HEK293 (cell line): ENCODE measurements around the gene PWWP2B.

ENCODE experiments used
- ELK4 ChIP-seq: IDR thresholded peaks from 2 replicates; pipeline ENCODE4 v1.6.1; 2011; ENCODE audit warnings: mild to moderate bottlenecking, low read depth, low read length, borderline replicate concordance
- GFI1B ChIP-seq: fragments of 450-650 bp; formaldehyde crosslinking; IDR thresholded peaks from 2 replicates; pipeline ENCODE4 v1.5.1; 2016; ENCODE audit warnings: missing biosample characterization, missing genetic modification characterization
- GLI4 ChIP-seq: fragments of 450-650 bp; formaldehyde crosslinking; IDR thresholded peaks from 2 replicates; pipeline ENCODE4 v1.5.1; 2016; ENCODE audit warnings: missing biosample characterization, missing genetic modification characterization
- GLIS2 ChIP-seq: fragments of 450-650 bp; formaldehyde crosslinking; IDR thresholded peaks from 2 replicates; pipeline ENCODE4 v1.5.1; 2016; ENCODE audit warnings: missing biosample characterization, missing genetic modification characterization
- HIC1 ChIP-seq: fragments of 450-650 bp; formaldehyde crosslinking; IDR thresholded peaks from 2 replicates; pipeline ENCODE4 v1.5.1; 2016; ENCODE audit warnings: missing biosample characterization, missing genetic modification characterization
- KLF1 ChIP-seq: fragments of 450-650 bp; formaldehyde crosslinking; IDR thresholded peaks from 2 replicates; pipeline ENCODE4 v1.5.1; 2016; ENCODE audit warnings: missing biosample characterization, missing genetic modification characterization
- KLF9 ChIP-seq: fragments of 450-650 bp; formaldehyde crosslinking; IDR thresholded peaks from 2 replicates; pipeline ENCODE4 v1.5.1; 2016; ENCODE audit warnings: missing biosample characterization, missing genetic modification characterization, low read depth
- MEIS1 ChIP-seq: sonication (generic); formaldehyde crosslinking; IDR thresholded peaks from 2 replicates; pipeline ENCODE4 v1.8.1; 2022; ENCODE audit warnings: missing genetic modification reagents, mild to moderate bottlenecking, borderline replicate concordance
- PATZ1 ChIP-seq: fragments of 450-650 bp; formaldehyde crosslinking; IDR thresholded peaks from 2 replicates; pipeline ENCODE4 v1.5.1; 2016; ENCODE audit warnings: missing biosample characterization, missing genetic modification characterization
- SCRT2 ChIP-seq: fragments of 450-650 bp; formaldehyde crosslinking; IDR thresholded peaks from 2 replicates; pipeline ENCODE4 v1.5.1; 2016; ENCODE audit warnings: missing biosample characterization, missing genetic modification characterization
- SP7 ChIP-seq: fragments of 450-650 bp; formaldehyde crosslinking; IDR thresholded peaks from 2 replicates; pipeline ENCODE4 v1.5.1; 2016; ENCODE audit warnings: missing biosample characterization, missing genetic modification characterization
- ZBTB17 ChIP-seq: fragments of 450-650 bp; formaldehyde crosslinking; IDR thresholded peaks from 2 replicates; pipeline ENCODE4 v1.5.1; 2016; ENCODE audit warnings: missing biosample characterization, missing genetic modification characterization
- ZBTB21 ChIP-seq: fragments of 450-650 bp; formaldehyde crosslinking; IDR thresholded peaks from 2 replicates; pipeline ENCODE4 v1.5.1; 2017; ENCODE audit warnings: missing biosample characterization, missing genetic modification characterization
- ZFP37 ChIP-seq: fragments of 450-650 bp; formaldehyde crosslinking; IDR thresholded peaks from 2 replicates; pipeline ENCODE4 v1.5.1; 2016; ENCODE audit warnings: missing biosample characterization, missing genetic modification characterization
- ZNF138 ChIP-seq: fragments of 450-650 bp; formaldehyde crosslinking; IDR thresholded peaks from 2 replicates; pipeline ENCODE4 v1.5.1; 2016; ENCODE audit warnings: missing biosample characterization, missing genetic modification characterization, borderline replicate concordance
- ZNF169 ChIP-seq: fragments of 450-650 bp; formaldehyde crosslinking; IDR thresholded peaks from 2 replicates; pipeline ENCODE4 v1.5.1; 2016; ENCODE audit warnings: missing biosample characterization, missing genetic modification characterization
- ZNF202 ChIP-seq: fragments of 450-650 bp; formaldehyde crosslinking; IDR thresholded peaks from 2 replicates; pipeline ENCODE4 v1.5.1; 2016; ENCODE audit warnings: missing biosample characterization, missing genetic modification characterization, borderline replicate concordance
- ZNF221 ChIP-seq: fragments of 450-650 bp; formaldehyde crosslinking; IDR thresholded peaks from 2 replicates; pipeline ENCODE4 v1.5.1; 2017; ENCODE audit warnings: missing biosample characterization, missing genetic modification characterization, borderline replicate concordance
- ZNF311 ChIP-seq: fragments of 450-650 bp; formaldehyde crosslinking; IDR thresholded peaks from 2 replicates; pipeline ENCODE4 v1.5.1; 2017; ENCODE audit warnings: missing biosample characterization, missing genetic modification characterization, borderline replicate concordance
- ZNF324 ChIP-seq: fragments of 450-650 bp; formaldehyde crosslinking; IDR thresholded peaks from 2 replicates; pipeline ENCODE4 v1.5.1; 2016; ENCODE audit warnings: missing biosample characterization, missing genetic modification characterization
- ZNF335 ChIP-seq: fragments of 450-650 bp; formaldehyde crosslinking; conservative IDR thresholded peaks from 2 replicates; pipeline ENCODE4 v1.5.1; 2016; ENCODE audit warnings: missing biosample characterization, missing genetic modification characterization
- ZNF404 ChIP-seq: fragments of 450-650 bp; formaldehyde crosslinking; IDR thresholded peaks from 2 replicates; pipeline ENCODE4 v1.5.1; 2017; ENCODE audit warnings: missing biosample characterization, missing genetic modification characterization
- ZNF449 ChIP-seq: fragments of 450-650 bp; formaldehyde crosslinking; IDR thresholded peaks from 2 replicates; pipeline ENCODE4 v1.5.1; 2017; ENCODE audit warnings: missing biosample characterization, mild to moderate bottlenecking, missing genetic modification characterization, moderate library complexity
- ZNF488 ChIP-seq: fragments of 450-650 bp; formaldehyde crosslinking; IDR thresholded peaks from 2 replicates; pipeline ENCODE4 v1.5.1; 2016; ENCODE audit warnings: missing biosample characterization, missing genetic modification characterization
- ZNF514 ChIP-seq: fragments of 450-650 bp; formaldehyde crosslinking; IDR thresholded peaks from 2 replicates; pipeline ENCODE4 v1.5.1; 2016; ENCODE audit warnings: missing biosample characterization, missing genetic modification characterization
- ZNF555 ChIP-seq: fragments of 450-650 bp; formaldehyde crosslinking; conservative IDR thresholded peaks from 2 replicates; pipeline ENCODE4 v1.5.1; 2017; ENCODE audit warnings: missing biosample characterization, mild to moderate bottlenecking, missing genetic modification characterization, inconsistent platforms
- ZNF571 ChIP-seq: fragments of 450-650 bp; formaldehyde crosslinking; IDR thresholded peaks from 2 replicates; pipeline ENCODE4 v1.5.0; 2017; ENCODE audit warnings: missing biosample characterization, missing genetic modification characterization
- ZNF626 ChIP-seq: fragments of 450-650 bp; sonication (Bioruptor Pico); formaldehyde crosslinking; IDR thresholded peaks from 2 replicates; pipeline ENCODE4 v1.5.1; 2018; ENCODE audit warnings: missing biosample characterization, missing genetic modification characterization, inconsistent platforms
- ZNF660 ChIP-seq: fragments of 450-650 bp; IDR thresholded peaks from 2 replicates; pipeline ENCODE4 v1.5.1; 2018; ENCODE audit warnings: missing biosample characterization, mild to moderate bottlenecking, missing genetic modification characterization
- ZNF664 ChIP-seq: fragments of 450-650 bp; formaldehyde crosslinking; IDR thresholded peaks from 2 replicates; pipeline ENCODE4 v1.5.1; 2016; ENCODE audit warnings: missing biosample characterization, missing genetic modification characterization
- ZNF677 ChIP-seq: fragments of 450-650 bp; IDR thresholded peaks from 2 replicates; pipeline ENCODE4 v1.5.0; 2018; ENCODE audit warnings: missing biosample characterization, mild to moderate bottlenecking, missing genetic modification characterization, moderate library complexity
- ZNF777 ChIP-seq: fragments of 450-650 bp; formaldehyde crosslinking; IDR thresholded peaks from 2 replicates; pipeline ENCODE4 v1.5.1; 2017; ENCODE audit warnings: missing biosample characterization, missing genetic modification characterization, borderline replicate concordance

PWWP2B gene

GRCh38 chr10:132397671-132398565, 918 bp downstream of the PWWP2B start (continued):
- TF ChIP-seq ZNF335: peak; percentile 58
- no peak for TF ChIP-seq ZBTB21 (tag by site-specific recombination)
- no peak for TF ChIP-seq ZNF555 (tag by site-specific recombination)
- TF ChIP-seq ZNF677 (tag by site-specific recombination): no peak
- TF ChIP-seq HIC1 (tag by site-specific recombination): peak; percentile 29; the same call in 1 of the 2 replicates
- TF ChIP-seq ZNF449: peak; percentile 26; the same call in 1 of the 2 replicates
- TF ChIP-seq ZNF202 (tag by site-specific recombination): no peak
- no peak for TF ChIP-seq GFI1B (tag by site-specific recombination)
- no peak for TF ChIP-seq GLI4 (tag by site-specific recombination)
- TF ChIP-seq ZNF221: no peak
- no peak for TF ChIP-seq ZNF488 (tag by site-specific recombination)
- TF ChIP-seq ZNF660 (tag by site-specific recombination): no peak
- no peak for TF ChIP-seq ZNF404
- peak; percentile 62 for TF ChIP-seq GLIS2 (tag by site-specific recombination)
- TF ChIP-seq ZNF169: no peak
- TF ChIP-seq ZNF571 (tag by site-specific recombination): no peak
- no peak for TF ChIP-seq ZNF311 (tag by site-specific recombination)
- 0 out of 2 replicates have a peak, but pooled peaks have one; percentile 14 for TF ChIP-seq SP7
- no peak for TF ChIP-seq ZNF777
- TF ChIP-seq ZNF626 (tag by site-specific recombination): no peak
- TF ChIP-seq KLF1 (tag by site-specific recombination): peak; percentile 41
- TF ChIP-seq ZNF324: no peak
- no peak for TF ChIP-seq ZNF138
- no peak for TF ChIP-seq ZNF664
- no peak for TF ChIP-seq ELK4
- TF ChIP-seq KLF9 (tag by site-specific recombination): peak; percentile 22; the same call in 1 of the 2 replicates
- peak; percentile 76; the same call in 1 of the 2 replicates for TF ChIP-seq ZBTB17
- no peak for TF ChIP-seq ZFP37 (tag by site-specific recombination)
- TF ChIP-seq PATZ1 (tag by site-specific recombination): peak; percentile 75
- no peak for TF ChIP-seq MEIS1 (CRISPR knock-in tag)
- no peak for TF ChIP-seq ZNF514 (tag by site-specific recombination)
- 0 out of 2 replicates have a peak, but pooled peaks have one; percentile 33 for TF ChIP-seq SCRT2
